SK-N-SH treated with all-trans-retinoic acid at 6 μM for 48 hours (cell line): ENCODE data around the gene DEAF1.

Experiments used
- ATAC-seq: fragments of 200-7000 bp; cut with Tn5 transposase; 3 replicates; pipeline ENCODE4 v1.9.1; 2020; ENCODE audit warnings: mild to moderate bottlenecking, moderate library complexity
- ARNTL ChIP-seq: fragments of 450-650 bp; formaldehyde crosslinking; IDR thresholded peaks from 2 replicates; pipeline ENCODE4 v1.5.0; 2020; ENCODE audit warnings: low read depth, mild to moderate bottlenecking, moderate library complexity, borderline replicate concordance
- BACH2 ChIP-seq: fragments of 250-450 bp; sonication (Bioruptor Pico); IDR thresholded peaks from 2 replicates; pipeline ENCODE4 v1.9.0; 2021; ENCODE audit warnings: mild to moderate bottlenecking, borderline replicate concordance
- CSDC2 ChIP-seq: fragments of 250-450 bp; sonication (Bioruptor Pico); IDR thresholded peaks from 2 replicates; pipeline ENCODE4 v1.5.0; 2020; ENCODE audit warnings: mild to moderate bottlenecking, moderate library complexity
- ESRRG ChIP-seq: fragments of 250-450 bp; sonication (Bioruptor Pico); IDR thresholded peaks from 2 replicates; pipeline ENCODE4 v1.6.1; 2021; ENCODE audit warnings: mild to moderate bottlenecking
- GLIS3 ChIP-seq: fragments of 250-450 bp; sonication (Bioruptor Pico); IDR thresholded peaks from 2 replicates; pipeline ENCODE4 v1.5.0; 2020; ENCODE audit warnings: mild to moderate bottlenecking, moderate library complexity
- ISL1 ChIP-seq: fragments of 250-450 bp; sonication (Bioruptor Pico); IDR thresholded peaks from 2 replicates; pipeline ENCODE4 v2.1.2; 2022; ENCODE audit warnings: mild to moderate bottlenecking, moderate library complexity
- OSR1 ChIP-seq: fragments of 250-450 bp; sonication (Bioruptor Pico); IDR thresholded peaks from 2 replicates; pipeline ENCODE4 v1.8.0; 2022; ENCODE audit warnings: moderate library complexity, mild to moderate bottlenecking, inconsistent platforms
- PATZ1 ChIP-seq: fragments of 250-450 bp; sonication (Bioruptor Pico); IDR thresholded peaks from 2 replicates; pipeline ENCODE4 v1.8.0; 2020; ENCODE audit warnings: mild to moderate bottlenecking, moderate library complexity, borderline replicate concordance
- RARB ChIP-seq: fragments of 250-450 bp; sonication (Bioruptor Pico); IDR thresholded peaks from 2 replicates; pipeline ENCODE4 v1.8.0; 2021; ENCODE audit warnings: mild to moderate bottlenecking, moderate library complexity
- TCF4 ChIP-seq: fragments of 250-450 bp; sonication (Bioruptor Pico); IDR thresholded peaks from 2 replicates; pipeline ENCODE4 v1.8.0; 2021; ENCODE audit warnings: mild to moderate bottlenecking, moderate library complexity, borderline replicate concordance
- TOX ChIP-seq: fragments of 250-450 bp; sonication (Bioruptor Pico); IDR thresholded peaks from 2 replicates; pipeline ENCODE4 v1.8.0; 2021; ENCODE audit warnings: mild to moderate bottlenecking, moderate library complexity, borderline replicate concordance
- ZC3H10 ChIP-seq: fragments of 250-450 bp; sonication (Bioruptor Pico); IDR thresholded peaks from 2 replicates; pipeline ENCODE4 v1.5.1; 2021; ENCODE audit warnings: mild to moderate bottlenecking, moderate library complexity
- ZFP30 ChIP-seq: fragments of 450-650 bp; formaldehyde crosslinking; IDR thresholded peaks from 2 replicates; pipeline ENCODE4 v1.5.0; 2022; ENCODE audit warnings: mild to moderate bottlenecking, moderate library complexity
- ZNF70 ChIP-seq: fragments of 450-650 bp; formaldehyde crosslinking; IDR thresholded peaks from 2 replicates; pipeline ENCODE4 v1.5.0; 2020; ENCODE audit warnings: mild to moderate bottlenecking, moderate library complexity
- ZNF8 ChIP-seq: fragments of 450-650 bp; formaldehyde crosslinking; IDR thresholded peaks from 2 replicates; pipeline ENCODE4 v1.5.0; 2020; ENCODE audit warnings: mild to moderate bottlenecking, moderate library complexity
- TF ChIP-seq, protein P1 (sequence below): fragments of 250-450 bp; sonication (Bioruptor Pico); IDR thresholded peaks from 2 replicates; pipeline ENCODE4 v1.5.1; 2021; ENCODE audit warnings: mild to moderate bottlenecking, moderate library complexity
- TF ChIP-seq, protein P2 (sequence below): fragments of 250-450 bp; sonication (Bioruptor Pico); IDR thresholded peaks from 2 replicates; pipeline ENCODE4 v1.5.0; 2020; ENCODE audit warnings: mild to moderate bottlenecking, moderate library complexity

The DEAF1 gene

GRCh38 chr11:720017-720641 is 25.1 kb upstream of the DEAF1 start:
- TF ChIP-seq ZC3H10 (CRISPR knock-in tag) (no peak), OSR1 (CRISPR knock-in tag) (no peak), TOX (CRISPR knock-in tag) (no peak), ZFP30 (CRISPR knock-in tag) (no peak), ARNTL (CRISPR knock-in tag) (no peak), ESRRG (CRISPR knock-in tag) (no peak), RARB (CRISPR knock-in tag) (no peak), TCF4 (CRISPR knock-in tag) (no peak), ISL1 (CRISPR knock-in tag) (no peak), ZNF8 (CRISPR knock-in tag) (no peak), BACH2 (CRISPR knock-in tag) (no peak), GLIS3 (CRISPR knock-in tag) (no peak), CSDC2 (no peak)
- TF ChIP-seq, protein P1, sequence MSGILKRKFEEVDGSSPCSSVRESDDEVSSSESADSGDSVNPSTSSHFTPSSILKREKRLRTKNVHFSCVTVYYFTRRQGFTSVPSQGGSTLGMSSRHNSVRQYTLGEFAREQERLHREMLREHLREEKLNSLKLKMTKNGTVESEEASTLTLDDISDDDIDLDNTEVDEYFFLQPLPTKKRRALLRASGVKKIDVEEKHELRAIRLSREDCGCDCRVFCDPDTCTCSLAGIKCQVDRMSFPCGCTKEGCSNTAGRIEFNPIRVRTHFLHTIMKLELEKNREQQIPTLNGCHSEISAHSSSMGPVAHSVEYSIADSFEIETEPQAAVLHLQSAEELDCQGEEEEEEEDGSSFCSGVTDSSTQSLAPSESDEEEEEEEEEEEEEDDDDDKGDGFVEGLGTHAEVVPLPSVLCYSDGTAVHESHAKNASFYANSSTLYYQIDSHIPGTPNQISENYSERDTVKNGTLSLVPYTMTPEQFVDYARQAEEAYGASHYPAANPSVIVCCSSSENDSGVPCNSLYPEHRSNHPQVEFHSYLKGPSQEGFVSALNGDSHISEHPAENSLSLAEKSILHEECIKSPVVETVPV (CRISPR knock-in tag): no peak
- TF ChIP-seq, protein P2, sequence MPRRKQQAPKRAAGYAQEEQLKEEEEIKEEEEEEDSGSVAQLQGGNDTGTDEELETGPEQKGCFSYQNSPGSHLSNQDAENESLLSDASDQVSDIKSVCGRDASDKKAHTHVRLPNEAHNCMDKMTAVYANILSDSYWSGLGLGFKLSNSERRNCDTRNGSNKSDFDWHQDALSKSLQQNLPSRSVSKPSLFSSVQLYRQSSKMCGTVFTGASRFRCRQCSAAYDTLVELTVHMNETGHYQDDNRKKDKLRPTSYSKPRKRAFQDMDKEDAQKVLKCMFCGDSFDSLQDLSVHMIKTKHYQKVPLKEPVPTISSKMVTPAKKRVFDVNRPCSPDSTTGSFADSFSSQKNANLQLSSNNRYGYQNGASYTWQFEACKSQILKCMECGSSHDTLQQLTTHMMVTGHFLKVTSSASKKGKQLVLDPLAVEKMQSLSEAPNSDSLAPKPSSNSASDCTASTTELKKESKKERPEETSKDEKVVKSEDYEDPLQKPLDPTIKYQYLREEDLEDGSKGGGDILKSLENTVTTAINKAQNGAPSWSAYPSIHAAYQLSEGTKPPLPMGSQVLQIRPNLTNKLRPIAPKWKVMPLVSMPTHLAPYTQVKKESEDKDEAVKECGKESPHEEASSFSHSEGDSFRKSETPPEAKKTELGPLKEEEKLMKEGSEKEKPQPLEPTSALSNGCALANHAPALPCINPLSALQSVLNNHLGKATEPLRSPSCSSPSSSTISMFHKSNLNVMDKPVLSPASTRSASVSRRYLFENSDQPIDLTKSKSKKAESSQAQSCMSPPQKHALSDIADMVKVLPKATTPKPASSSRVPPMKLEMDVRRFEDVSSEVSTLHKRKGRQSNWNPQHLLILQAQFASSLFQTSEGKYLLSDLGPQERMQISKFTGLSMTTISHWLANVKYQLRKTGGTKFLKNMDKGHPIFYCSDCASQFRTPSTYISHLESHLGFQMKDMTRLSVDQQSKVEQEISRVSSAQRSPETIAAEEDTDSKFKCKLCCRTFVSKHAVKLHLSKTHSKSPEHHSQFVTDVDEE (CRISPR knock-in tag): no peak
- peak; percentile 23 for ATAC-seq

- TF ChIP-seq OSR1 (CRISPR knock-in tag): no peak
- no peak; the same call in 2 of the 3 replicates for ATAC-seq
These were observed 24.4 kb upstream of the DEAF1 start for GRCh38 chr11:719214-720016.

DNA sequence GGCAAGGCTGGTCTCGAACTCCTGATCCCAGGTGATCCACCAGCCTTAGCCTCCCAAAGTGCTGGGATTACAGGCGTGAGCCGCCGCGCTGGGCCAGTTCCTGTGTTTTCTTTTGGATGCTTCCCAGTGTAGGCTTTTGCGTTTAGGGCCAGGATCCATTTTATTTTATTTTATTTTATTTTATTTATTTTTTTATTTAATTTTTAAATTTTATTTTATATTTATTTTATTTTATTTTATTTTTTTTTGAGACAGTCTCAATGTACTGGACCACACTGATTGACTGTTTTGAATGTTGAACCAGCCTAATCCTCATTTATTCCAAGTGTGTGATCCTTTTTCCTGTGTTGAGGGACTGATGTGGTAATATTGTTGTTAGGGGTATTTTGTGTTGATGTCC is 19.4 kb upstream of the DEAF1 start:
- ATAC-seq: no peak
- no peak for TF ChIP-seq ZNF70 (CRISPR knock-in tag)
- TF ChIP-seq RARB (CRISPR knock-in tag): no peak
- TF ChIP-seq GLIS3 (CRISPR knock-in tag): no peak
- no peak for TF ChIP-seq OSR1 (CRISPR knock-in tag)

DNA sequence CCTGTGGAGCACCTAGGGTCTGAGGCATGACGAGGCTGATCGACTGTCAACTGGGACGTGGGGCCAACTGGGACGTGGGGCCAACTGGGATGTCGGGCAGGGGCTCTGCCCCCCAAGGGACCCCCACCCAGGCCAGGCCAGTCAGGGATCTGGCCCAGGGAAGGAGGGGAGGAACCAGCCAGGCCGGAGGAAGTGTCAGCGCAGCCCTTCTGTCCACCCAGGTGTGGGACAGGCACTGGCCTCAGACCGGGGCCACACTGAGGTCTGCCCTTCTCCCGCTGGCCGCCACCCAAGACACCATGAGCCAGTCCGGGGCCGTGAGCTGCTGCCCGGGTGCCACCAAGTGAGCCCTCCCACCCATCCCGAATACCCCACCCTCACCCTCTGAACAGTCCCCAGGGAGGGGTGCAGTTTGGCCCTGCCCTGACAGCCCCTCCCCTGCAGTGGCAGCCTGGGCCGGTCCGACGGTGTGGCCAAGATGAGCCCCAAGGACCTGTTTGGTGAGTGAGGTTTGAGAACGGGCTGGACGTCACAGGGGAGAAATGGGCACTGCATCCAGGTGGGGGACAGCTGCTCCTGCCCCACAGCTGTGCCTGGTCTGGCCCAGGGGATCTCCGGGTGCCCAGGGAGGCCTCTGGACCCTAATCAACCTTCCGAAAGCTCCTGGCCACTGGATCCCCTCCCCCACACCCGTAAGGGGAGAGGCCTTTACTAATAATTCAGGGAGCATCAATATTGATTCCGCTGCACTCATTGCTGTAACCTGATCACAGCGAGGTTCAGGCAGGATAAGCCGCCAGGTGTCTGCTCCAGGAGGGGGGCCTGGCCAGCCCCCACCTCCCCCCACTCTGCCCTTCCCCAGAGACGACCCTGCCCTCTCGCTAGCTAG is 14.3 kb upstream of the DEAF1 start:
- ATAC-seq: no peak
- TF ChIP-seq CSDC2 (no peak), ISL1 (CRISPR knock-in tag) (no peak), PATZ1 (CRISPR knock-in tag) (no peak), ZC3H10 (CRISPR knock-in tag) (no peak)
- TF ChIP-seq, protein P1 (CRISPR knock-in tag): no peak
